PC-3 (cell line): ENCODE data around the gene PRUNE1. TPM values are rescaled to one million over a fixed set of nuclear protein-coding genes. Genes with fewer than 3 reads are reported as not detected.

Source experiments
- ATAC-seq: fragments of 200-7000 bp; cut with Tn5 transposase; 2 replicates; pipeline ENCODE4 v1.9.1; 2020; ENCODE audit warnings: mild to moderate bottlenecking, moderate library complexity
- BruUV-seq: library from RNA; stranded (reverse); fragments of 400-500 nt; replicated peaks from 2 replicates; lab custom pipeline; 2021; lab: Mats Ljungman, UMichigan
- CTCF ChIA-PET: fragments of 300-600 bp; sonication (Branson Sonifier 250); formaldehyde crosslinking; loops from one replicate; lab custom pipeline; 2022; ENCODE audit warnings: antibody characterized with exemption; lab: Charles Lee
- POLR2A ChIA-PET: fragments of 300-600 bp; sonication (Branson Sonifier 250); formaldehyde crosslinking; loops from one replicate; lab custom pipeline; 2022; ENCODE audit warnings: antibody characterized with exemption; ENCODE audit not compliant: unreplicated experiment; lab: Charles Lee
- DNase-seq: peaks from one replicate; pipeline ENCODE4 v3.0.0-alpha.2; 2015
- H2AFZ ChIP-seq: fragments of 300-600 bp; sonication (generic); 2 replicates; pipeline ENCODE4 v1.6.0; 2016; ENCODE audit warnings: antibody characterized with exemption, low read length
- H3F3A ChIP-seq: fragments of 300-600 bp; sonication (generic); one replicate; pipeline ENCODE4 v1.6.0; 2017; ENCODE audit warnings: antibody characterized with exemption, low read length, control low read depth, mild to moderate bottlenecking; ENCODE audit not compliant: unreplicated experiment
- H3K27ac ChIP-seq: fragments of 300-600 bp; sonication (generic); 2 replicates; pipeline ENCODE4 v1.5.1; 2016; ENCODE audit warnings: mild to moderate bottlenecking, low read length
- H3K27me3 ChIP-seq: fragments of 300-600 bp; sonication (generic); 2 replicates; pipeline ENCODE4 v1.6.1; 2016; ENCODE audit warnings: low read length, mixed read lengths
- H3K36me3 ChIP-seq: fragments of 300-600 bp; sonication (generic); 2 replicates; pipeline ENCODE4 v1.6.1; 2016; ENCODE audit warnings: low read depth, mixed run types, low read length, mixed read lengths
- H3K4me1 ChIP-seq: fragments of 300-600 bp; sonication (generic); 2 replicates; pipeline ENCODE4 v1.5.1; 2016; ENCODE audit warnings: low read length; ENCODE audit not compliant: insufficient read depth
- H3K4me2 ChIP-seq: fragments of 300-600 bp; sonication (generic); 2 replicates; pipeline ENCODE4 v1.6.0; 2016; ENCODE audit warnings: low read length
- H3K4me3 ChIP-seq: fragments of 300-600 bp; sonication (generic); 2 replicates; pipeline ENCODE4 v1.5.1; 2016; ENCODE audit warnings: mild to moderate bottlenecking, low read length, mixed read lengths
- H3K79me2 ChIP-seq: fragments of 300-600 bp; sonication (generic); 2 replicates; pipeline ENCODE4 v1.6.1; 2017; ENCODE audit warnings: low read length, mixed read lengths
- H3K9ac ChIP-seq: fragments of 300-600 bp; sonication (generic); 2 replicates; pipeline ENCODE4 v1.6.0; 2016; ENCODE audit warnings: mild to moderate bottlenecking, low read length
- H3K9me2 ChIP-seq: fragments of 300-600 bp; sonication (generic); replicated peaks from 2 replicates; pipeline ENCODE4 v1.6.1; 2016; ENCODE audit warnings: mixed run types, low read length, mixed read lengths
- H3K9me3 ChIP-seq: fragments of 300-600 bp; sonication (generic); 2 replicates; pipeline ENCODE4 v1.6.1; 2016; ENCODE audit warnings: low read length, mixed read lengths
- H4K20me1 ChIP-seq: fragments of 300-600 bp; sonication (generic); 2 replicates; pipeline ENCODE4 v1.6.1; 2016; ENCODE audit warnings: low read length, mixed read lengths
- EZH2 ChIP-seq: fragments of 300-600 bp; sonication (generic); IDR thresholded peaks from one replicate; pipeline ENCODE4 v1.6.1; 2017; ENCODE audit warnings: antibody characterized with exemption, mild to moderate bottlenecking, low read length; ENCODE audit not compliant: unreplicated experiment
- EZH2phosphoT487 ChIP-seq: fragments of 300-600 bp; sonication (generic); IDR thresholded peaks from 2 replicates; pipeline ENCODE4 v1.6.1; 2018; ENCODE audit warnings: mild to moderate bottlenecking, antibody characterized with exemption, low read length, borderline replicate concordance
- intact Hi-C: fragments of 100-400 bp; cut with micrococcal nuclease; formaldehyde crosslinking; loops from 2 replicates; pipeline ENCODE4 v1.9.0; 2023
- total RNA-seq: library from RNA; depleted of rRNA; stranded (reverse); fragments of >200 nt; gene quantifications from 2 replicates; pipeline ENCODE4 v1.2.3, GENCODE V29; 2014
- TF ChIP-seq, protein P1 (sequence below): fragments of 300-600 bp; sonication (generic); conservative IDR thresholded peaks from 2 replicates; pipeline ENCODE4 v1.5.1; 2017; ENCODE audit warnings: antibody characterized with exemption, low read depth, mild to moderate bottlenecking, low read length

PRUNE1 gene
- total RNA-seq, 1 experiment from 2014 or later: 20.3 TPM

DNA sequence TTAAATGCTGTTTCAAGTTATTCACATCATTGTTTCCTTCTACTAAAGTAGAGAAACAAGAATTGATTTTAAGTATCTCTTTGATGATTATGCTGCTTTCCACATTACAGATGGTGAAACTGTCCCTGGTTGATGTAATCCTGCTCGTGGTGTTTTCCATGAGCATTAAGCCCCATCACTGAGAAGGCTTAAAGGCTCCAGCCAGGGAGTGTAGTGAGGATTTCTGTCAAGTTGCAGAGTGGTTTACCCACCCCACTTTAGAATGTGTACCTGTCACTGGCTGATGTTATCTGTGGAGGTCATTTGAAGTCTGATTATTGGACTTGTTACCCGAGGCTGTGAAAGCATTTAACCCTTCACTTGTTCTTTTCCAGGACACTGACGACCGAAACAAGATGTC lies 46.5 kb upstream of the PRUNE1 start:
- H3K27me3 ChIP-seq: no peaks in the 10 kb centered on the region
- peaks cover 54% of the 10 kb centered on the region for H3K36me3 ChIP-seq
- no peaks in the 10 kb centered on the region for H3K79me2 ChIP-seq
- ChIA-PET POLR2A (no interaction called here), CTCF (no interaction called here)
- ATAC-seq: no peak
- no peak overlapping the region for H3K4me2 ChIP-seq
- no peak overlapping the region for H3K9ac ChIP-seq
- H2AFZ ChIP-seq: no peak overlapping the region
- H3K9me3 ChIP-seq: no peaks in the 10 kb centered on the region
- H4K20me1 ChIP-seq: no peaks in the 10 kb centered on the region
- no peaks in the 10 kb centered on the region for H3F3A ChIP-seq
- no peaks in the 10 kb centered on the region for H3K9me2 ChIP-seq
- BruUV-seq: no TSS peak
- no peaks in the 10 kb centered on the region for H3K4me1 ChIP-seq
- TF ChIP-seq EZH2 (no peak), EZH2phosphoT487 (no peak)
- TF ChIP-seq, protein P1, sequence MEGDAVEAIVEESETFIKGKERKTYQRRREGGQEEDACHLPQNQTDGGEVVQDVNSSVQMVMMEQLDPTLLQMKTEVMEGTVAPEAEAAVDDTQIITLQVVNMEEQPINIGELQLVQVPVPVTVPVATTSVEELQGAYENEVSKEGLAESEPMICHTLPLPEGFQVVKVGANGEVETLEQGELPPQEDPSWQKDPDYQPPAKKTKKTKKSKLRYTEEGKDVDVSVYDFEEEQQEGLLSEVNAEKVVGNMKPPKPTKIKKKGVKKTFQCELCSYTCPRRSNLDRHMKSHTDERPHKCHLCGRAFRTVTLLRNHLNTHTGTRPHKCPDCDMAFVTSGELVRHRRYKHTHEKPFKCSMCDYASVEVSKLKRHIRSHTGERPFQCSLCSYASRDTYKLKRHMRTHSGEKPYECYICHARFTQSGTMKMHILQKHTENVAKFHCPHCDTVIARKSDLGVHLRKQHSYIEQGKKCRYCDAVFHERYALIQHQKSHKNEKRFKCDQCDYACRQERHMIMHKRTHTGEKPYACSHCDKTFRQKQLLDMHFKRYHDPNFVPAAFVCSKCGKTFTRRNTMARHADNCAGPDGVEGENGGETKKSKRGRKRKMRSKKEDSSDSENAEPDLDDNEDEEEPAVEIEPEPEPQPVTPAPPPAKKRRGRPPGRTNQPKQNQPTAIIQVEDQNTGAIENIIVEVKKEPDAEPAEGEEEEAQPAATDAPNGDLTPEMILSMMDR: no peak
- H3K27ac ChIP-seq: no peak overlapping the region
- intact Hi-C loops: no loop called here
- DNase-seq: no peak
- no peak overlapping the region for H3K4me3 ChIP-seq

GRCh38 chr1:150963321-150964163 lies 44.7 kb upstream of the PRUNE1 start:
- no peak overlapping the region for H3K9ac ChIP-seq
- ChIA-PET CTCF (interaction anchor here (0.6 to 1.0 kb wide), 2 partner anchors 32 to 109 kb away, joined by 3 read pairs; no protein-coding TSS in a partner anchor), POLR2A (no interaction called here)
- peaks cover 6% of the 10 kb centered on the region for H3K79me2 ChIP-seq
- no peak overlapping the region for H3K27ac ChIP-seq
- no peaks in the 10 kb centered on the region for H3F3A ChIP-seq
- no peaks in the 10 kb centered on the region for H3K9me2 ChIP-seq
- H3K36me3 ChIP-seq: peaks cover 72% of the 10 kb centered on the region
- no peaks in the 10 kb centered on the region for H3K4me1 ChIP-seq
- intact Hi-C loops: no loop called here
- no peak overlapping the region for H3K4me3 ChIP-seq
- no peaks in the 10 kb centered on the region for H4K20me1 ChIP-seq
- TF ChIP-seq EZH2 (no peak), EZH2phosphoT487 (no peak)
- TF ChIP-seq, protein P1: no peak
- BruUV-seq: no TSS peak
- H2AFZ ChIP-seq: no peak overlapping the region
- ATAC-seq (no peak), DNase-seq (no peak)
- H3K27me3 ChIP-seq: no peaks in the 10 kb centered on the region
- H3K4me2 ChIP-seq: no peak overlapping the region
- H3K9me3 ChIP-seq: no peaks in the 10 kb centered on the region

- ChIA-PET POLR2A (no interaction called here), CTCF (no interaction called here)
- no peak overlapping the region for H2AFZ ChIP-seq
- H4K20me1 ChIP-seq: no peaks in the 10 kb centered on the region
- H3F3A ChIP-seq: no peaks in the 10 kb centered on the region
- H3K9me2 ChIP-seq: no peaks in the 10 kb centered on the region
- no peak overlapping the region for H3K4me3 ChIP-seq
- no peak for DNase-seq
- peaks cover 12% of the 10 kb centered on the region for H3K79me2 ChIP-seq
- no peak for ATAC-seq
- no peak for TF ChIP-seq EZH2
- TF ChIP-seq EZH2phosphoT487: no peak
- H3K27ac ChIP-seq: no peak overlapping the region
- H3K9me3 ChIP-seq: no peaks in the 10 kb centered on the region
- H3K9ac ChIP-seq: no peak overlapping the region
- H3K4me2 ChIP-seq: no peak overlapping the region
- H3K27me3 ChIP-seq: no peaks in the 10 kb centered on the region
- no TSS peak for BruUV-seq
- H3K4me1 ChIP-seq: no peaks in the 10 kb centered on the region
- intact Hi-C loops: no loop called here
- peaks cover 75% of the 10 kb centered on the region for H3K36me3 ChIP-seq
Observed at GRCh38 chr1:150964164-150964489, 44.1 kb upstream of the PRUNE1 start.
